Body of pancreas (tissue), 4 donors: ENCODE measurements around the gene MEX3A.

Experiments
- POLR2A ChIP-seq, 3 donors: fragments of 450-650 bp; IDR thresholded peaks; one replicate each; pipeline ENCODE4 v1.6.1; 2016; ENCODE audit warnings: antibody characterized with exemption in 3 of 3, mild to moderate bottlenecking in 2 of 3
- TF ChIP-seq, protein P1 (sequence below), 7 experiments: fragments of 450-650 bp in 4 of 7; fragments of 200-600 bp in 3 of 7; sonication (generic) in 3 of 7; IDR thresholded peaks; one replicate each; pipeline ENCODE4 v1.5.1; 2016 to 2019; ENCODE audit warnings: antibody characterized with exemption in 7 of 7

DNA sequence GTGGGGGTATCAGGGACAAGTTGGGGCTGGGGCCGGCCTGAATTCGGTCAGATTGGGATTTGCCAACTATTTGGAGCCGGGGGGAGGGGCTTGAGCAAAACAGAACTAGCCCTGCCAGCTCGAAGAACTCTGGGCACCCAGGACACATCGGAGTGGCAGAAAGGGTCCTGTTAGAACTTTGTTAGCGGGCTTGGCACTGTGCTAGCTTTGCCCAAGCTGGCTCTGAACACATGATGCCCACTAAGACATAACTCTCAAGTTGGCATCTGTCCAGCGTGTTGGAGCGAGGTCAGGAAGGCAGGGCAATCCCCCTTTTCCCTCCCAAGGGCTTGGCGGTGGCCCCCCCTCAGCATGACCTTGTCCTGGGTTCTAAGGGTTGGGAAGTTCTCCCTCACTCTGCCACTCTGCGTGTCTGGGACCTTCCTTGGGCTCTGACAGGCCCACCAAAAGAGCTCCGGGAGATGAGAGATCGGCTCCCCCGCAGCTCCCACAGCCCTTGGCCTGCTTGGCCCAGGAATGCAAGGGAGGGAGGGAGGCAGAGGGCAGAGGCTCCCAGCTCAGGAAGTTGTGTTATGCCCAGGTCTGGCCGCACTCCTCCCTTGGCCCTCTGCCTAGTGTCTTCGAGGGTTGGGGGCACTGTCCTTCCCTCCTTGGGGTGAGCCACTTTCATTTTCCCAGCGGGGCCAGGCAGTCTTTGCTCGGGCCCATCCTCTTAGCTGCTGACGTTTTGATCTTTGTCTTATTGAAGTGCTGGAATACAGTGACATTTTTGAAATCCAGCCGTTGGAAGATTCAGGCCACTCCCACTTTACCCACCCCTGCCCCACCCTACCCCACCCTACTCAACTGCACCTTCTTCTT, 33.5 kb upstream of the MEX3A start:
- TF ChIP-seq, protein P1, sequence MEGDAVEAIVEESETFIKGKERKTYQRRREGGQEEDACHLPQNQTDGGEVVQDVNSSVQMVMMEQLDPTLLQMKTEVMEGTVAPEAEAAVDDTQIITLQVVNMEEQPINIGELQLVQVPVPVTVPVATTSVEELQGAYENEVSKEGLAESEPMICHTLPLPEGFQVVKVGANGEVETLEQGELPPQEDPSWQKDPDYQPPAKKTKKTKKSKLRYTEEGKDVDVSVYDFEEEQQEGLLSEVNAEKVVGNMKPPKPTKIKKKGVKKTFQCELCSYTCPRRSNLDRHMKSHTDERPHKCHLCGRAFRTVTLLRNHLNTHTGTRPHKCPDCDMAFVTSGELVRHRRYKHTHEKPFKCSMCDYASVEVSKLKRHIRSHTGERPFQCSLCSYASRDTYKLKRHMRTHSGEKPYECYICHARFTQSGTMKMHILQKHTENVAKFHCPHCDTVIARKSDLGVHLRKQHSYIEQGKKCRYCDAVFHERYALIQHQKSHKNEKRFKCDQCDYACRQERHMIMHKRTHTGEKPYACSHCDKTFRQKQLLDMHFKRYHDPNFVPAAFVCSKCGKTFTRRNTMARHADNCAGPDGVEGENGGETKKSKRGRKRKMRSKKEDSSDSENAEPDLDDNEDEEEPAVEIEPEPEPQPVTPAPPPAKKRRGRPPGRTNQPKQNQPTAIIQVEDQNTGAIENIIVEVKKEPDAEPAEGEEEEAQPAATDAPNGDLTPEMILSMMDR (IDR thresholded peaks at IDR 0.05): no peak
- TF ChIP-seq POLR2A (IDR thresholded peaks at IDR 0.05): peak; percentile 34 to 54 (median 51)
